Right ventricle myocardium inferior (tissue), 1 donor: ENCODE measurements around the gene SORCS2. TPM values are rescaled to one million over a fixed set of nuclear protein-coding genes. Genes with fewer than 3 reads are reported as not detected.
A peak's percentile ranks its signal among the peaks of the same experiment; 100 is the strongest.

ENCODE experiments used
- ATAC-seq: fragments of 200-7000 bp; cut with Tn5 transposase; one replicate; pipeline ENCODE4 v1.9.1; 2020; ENCODE audit warnings: mild to moderate bottlenecking, moderate library complexity
- DNase-seq: peaks from one replicate; pipeline ENCODE4 v3.0.0; 2021; ENCODE audit errors: missing footprints
- intact Hi-C: fragments of 100-400 bp; cut with DNase I; formaldehyde crosslinking; loops from one replicate; pipeline ENCODE4 v1.11.0; 2022
- total RNA-seq: library from RNA; stranded (reverse); fragmentation: NEBNext Ultra II Directional; extraction: Animal tissue kit (Norgen Biotek cat#: 25700); gene quantifications from one replicate; pipeline ENCODE4 v1.2.1, GENCODE V29; 2021
- donor health status: DM: no; HTN: yes; CAD: no; lungs with severe emphysema.

Gene SORCS2
- total RNA-seq, 1 donor from 2014 or later = 1.1 TPM

GRCh38 chr4:7425591-7426468, 233.5 kb downstream of the SORCS2 start:
- no peak for ATAC-seq
- intact Hi-C loops = no loop called here
- peak; percentile 63 for DNase-seq

DNA sequence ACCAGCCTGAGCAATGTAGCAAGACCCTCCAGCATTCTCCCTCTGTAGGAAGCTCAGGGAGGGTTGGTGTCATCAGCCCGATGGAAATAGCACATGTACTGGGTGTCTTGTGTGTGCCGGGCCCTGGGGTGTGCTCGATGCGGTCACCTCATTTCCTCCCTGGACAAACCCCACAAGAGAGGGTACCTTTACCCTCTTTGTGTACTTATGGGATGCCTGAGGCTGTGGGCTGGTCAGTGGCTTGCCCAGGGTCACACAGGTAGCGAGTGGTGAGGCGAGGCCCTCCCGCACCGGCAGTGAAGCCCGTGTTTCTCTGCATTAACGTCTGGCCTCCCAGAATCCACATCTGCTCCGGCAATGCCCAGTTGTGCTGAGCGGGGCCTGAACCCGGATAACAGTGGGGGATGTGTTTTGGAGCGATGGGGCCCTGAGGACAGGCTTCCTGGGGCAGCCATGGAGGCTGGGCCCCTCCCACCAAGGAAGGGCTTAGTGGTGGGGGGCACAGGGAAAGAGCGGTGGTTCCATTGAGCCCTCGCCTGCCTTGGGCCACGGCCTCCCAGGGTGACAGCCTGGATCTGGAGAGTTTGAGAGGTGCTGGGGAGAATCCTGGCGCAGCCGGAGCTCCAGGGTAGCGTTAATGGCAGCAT, 234.3 kb downstream of the SORCS2 start:
- intact Hi-C loops = no loop called here
- ATAC-seq = no peak
- peak; percentile 51 for DNase-seq

DNA sequence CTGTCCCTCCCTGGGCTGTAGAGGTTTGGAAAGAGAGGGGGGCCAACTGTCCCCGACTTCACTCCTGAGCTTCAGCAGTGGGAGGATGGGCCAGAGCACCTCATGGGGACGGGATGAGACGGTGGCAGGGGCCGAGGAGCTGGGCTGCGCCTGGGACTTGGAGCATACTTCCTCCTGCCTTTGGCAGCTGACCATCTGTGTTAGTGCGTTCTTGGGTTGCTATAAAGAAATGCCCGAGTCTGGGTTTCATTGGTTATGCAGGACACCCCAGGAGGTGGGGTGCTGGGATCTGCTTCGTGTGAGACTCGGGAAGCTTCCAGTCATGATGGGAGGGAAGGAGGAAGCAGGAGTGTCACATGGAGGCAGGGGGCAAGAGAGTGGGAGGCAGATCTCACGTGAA, 235.0 kb downstream of the SORCS2 start:
- peak; percentile 44 for DNase-seq
- no peak for ATAC-seq
- intact Hi-C loops = no loop called here

DNA sequence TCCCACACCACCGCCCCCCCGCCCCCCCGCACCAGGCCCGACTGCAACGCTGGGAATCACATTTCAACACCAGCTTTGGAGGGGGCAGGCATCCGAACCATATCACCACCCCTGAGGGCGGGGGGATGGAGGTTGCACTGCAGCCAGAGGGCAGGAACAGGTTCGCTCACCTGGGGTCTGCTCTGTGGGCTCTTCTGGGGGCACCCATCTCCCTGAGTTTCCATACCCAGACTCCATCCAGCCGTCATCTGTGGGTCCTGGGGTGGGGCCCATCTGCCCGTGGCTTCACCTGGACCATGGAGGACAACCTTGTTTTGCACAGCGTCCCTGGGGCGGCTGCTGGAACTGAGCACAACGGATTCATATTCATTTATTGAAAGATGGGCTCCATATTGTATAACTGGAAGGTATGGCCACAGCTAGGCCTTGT, 235.5 kb downstream of the SORCS2 start:
- peak; percentile 54 for DNase-seq
- intact Hi-C loops = no loop called here
- no peak for ATAC-seq

GRCh38 chr4:7428261-7429068, 236.1 kb downstream of the SORCS2 start:
- ATAC-seq = no peak
- intact Hi-C loops = no loop called here
- peak; percentile 17 for DNase-seq

- ATAC-seq = no peak
- peak; percentile 54 for DNase-seq
- intact Hi-C loops = no loop called here
These were observed 236.7 kb downstream of the SORCS2 start for GRCh38 chr4:7429069-7429416.

GRCh38 chr4:7429601-7430078, 237.3 kb downstream of the SORCS2 start:
- intact Hi-C loops = no loop called here
- DNase-seq (peak; percentile 54), ATAC-seq (no peak)

DNA sequence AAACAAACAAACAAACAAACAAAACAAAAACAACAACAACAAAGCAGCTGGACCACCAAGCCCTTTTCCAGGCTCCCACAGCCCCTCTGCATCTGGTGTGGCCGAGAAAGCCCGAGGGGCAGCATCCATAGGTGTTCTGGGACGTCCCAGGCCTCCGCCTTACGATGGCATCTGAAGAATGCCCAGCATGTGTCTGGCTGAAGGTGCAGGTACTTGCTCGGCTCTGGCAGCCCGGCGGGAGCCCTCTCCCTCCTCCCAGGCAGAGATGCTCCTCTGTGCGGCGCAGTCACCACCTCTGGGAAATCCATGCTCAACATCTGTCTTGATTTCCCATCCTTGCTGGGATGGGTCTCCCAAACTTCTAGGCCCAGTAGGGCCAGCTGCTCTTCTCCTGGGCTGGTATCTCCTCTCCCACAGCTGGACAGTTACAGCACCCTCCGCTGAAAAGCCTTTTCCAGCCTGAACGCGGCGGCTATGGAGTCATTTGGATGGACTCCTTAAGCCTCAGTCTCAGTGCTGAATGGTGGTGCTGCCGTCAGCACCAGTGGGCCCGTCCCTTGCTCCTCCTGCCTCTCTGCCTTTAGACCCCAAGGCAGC, 238.1 kb downstream of the SORCS2 start:
- ATAC-seq (no peak), DNase-seq (no peak)
- intact Hi-C loops = no loop called here

DNA sequence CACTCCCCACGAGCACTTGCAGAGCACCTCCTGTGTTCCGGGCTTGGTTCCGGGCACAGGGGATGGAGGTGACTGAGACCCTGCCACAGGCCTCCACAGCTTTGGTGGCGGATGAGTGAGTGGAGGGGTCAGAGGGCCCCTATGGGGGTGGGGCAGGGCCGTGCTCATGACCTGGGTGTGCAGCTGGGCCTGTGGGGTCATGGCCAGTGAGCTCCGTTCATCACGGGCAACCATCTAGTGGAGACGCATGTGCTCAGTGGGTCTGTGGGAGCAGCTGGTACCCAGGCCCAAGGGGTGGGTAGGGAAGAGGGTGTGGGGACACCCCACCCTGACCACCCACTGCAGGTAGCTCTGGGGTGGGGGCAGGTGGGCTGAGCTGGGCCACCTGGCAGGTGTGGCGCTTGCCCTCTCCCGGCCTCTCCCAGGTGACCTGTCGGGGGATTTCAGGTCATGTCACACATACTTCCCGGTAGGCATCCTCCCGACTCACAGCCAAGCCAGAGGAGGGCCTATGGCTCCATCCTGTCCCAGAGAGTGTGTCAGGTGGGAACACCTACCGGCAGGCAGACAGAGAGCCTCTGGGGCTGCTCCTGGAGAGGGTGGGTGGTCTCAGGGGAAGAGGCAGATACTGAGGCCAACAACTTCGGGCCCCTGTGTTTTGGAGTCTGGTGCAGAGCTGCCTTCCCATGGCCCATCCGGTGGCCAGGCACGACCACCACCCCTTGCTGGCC, 238.8 kb downstream of the SORCS2 start:
- DNase-seq (no peak), ATAC-seq (no peak)
- intact Hi-C loops = no loop called here

DNA sequence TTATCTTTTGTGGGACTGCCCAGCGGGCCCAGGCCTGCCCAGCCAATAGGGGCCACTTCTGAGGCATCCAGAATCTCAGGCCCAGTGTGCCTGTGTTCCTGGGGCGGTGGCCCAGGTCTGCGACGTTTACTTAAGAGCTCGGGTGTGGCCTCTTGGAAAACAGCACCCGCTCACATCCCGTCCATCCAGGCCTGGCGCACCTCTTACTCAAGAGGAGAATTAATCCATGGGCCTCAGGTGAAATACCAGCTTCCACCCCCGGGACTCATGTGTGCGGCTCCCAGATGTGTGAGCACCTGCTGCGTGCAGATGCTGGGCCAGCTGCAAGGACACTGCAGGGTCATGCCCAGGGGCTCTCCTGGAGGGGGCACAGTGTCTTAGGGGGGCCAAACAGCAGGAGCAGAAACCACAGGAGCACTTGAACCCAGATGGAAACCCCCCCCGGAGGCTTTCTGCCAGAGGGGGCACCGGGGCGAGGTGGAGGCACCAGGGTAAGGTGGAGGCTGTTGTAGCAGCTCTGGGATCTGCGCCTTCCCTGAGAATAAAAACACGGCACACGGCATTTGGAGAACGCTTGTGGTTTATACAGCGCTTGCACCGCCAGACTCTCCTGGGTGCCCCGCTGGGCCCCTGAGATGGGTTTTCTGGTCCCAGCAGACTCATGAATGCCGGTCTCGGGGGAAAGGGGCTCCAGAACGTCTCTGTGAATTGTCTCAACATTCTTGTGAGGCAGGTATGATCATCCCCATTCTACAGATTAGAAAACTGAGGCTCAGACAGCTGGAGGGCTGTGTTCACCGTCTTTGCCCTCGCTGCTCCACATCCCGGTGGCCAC, 239.6 kb downstream of the SORCS2 start:
- DNase-seq (no peak), ATAC-seq (no peak)
- intact Hi-C loops = no loop called here

GRCh38 chr4:7432531-7433375, 240.4 kb downstream of the SORCS2 start:
- ATAC-seq (no peak), DNase-seq (no peak)
- intact Hi-C loops = no loop called here

- ATAC-seq (no peak), DNase-seq (peak; percentile 41)
- intact Hi-C loops = no loop called here
These were observed 241.2 kb downstream of the SORCS2 start for GRCh38 chr4:7433376-7434140.

- DNase-seq (peak; percentile 67), ATAC-seq (no peak)
- intact Hi-C loops = no loop called here
These were observed 241.9 kb downstream of the SORCS2 start for GRCh38 chr4:7434141-7434765.

DNA sequence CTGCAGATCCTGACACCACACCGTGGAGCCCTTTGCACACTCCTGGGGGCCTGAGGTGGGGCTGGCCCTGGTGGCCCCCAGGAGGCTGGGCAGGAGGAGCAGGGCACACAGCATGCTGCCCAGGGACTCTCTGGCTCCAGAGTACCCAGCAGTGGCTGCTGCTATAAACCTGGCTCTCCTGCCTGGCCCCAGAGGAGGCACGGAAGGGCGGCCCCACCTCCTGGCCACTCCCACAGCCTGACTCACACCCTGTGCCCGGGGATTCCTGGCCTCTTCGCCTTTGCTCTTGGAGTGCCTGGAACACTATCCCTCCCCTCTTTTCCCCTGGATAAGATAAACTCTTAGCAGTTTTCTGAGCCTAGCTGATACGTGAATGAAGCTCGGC, 242.4 kb downstream of the SORCS2 start, which contains the start of gene PSAPL1:
TSS of gene PSAPL1 (minus strand) at position 165 of the 385 bp plus-strand sequence. CDS start at position 114, 51 bp downstream.
- intact Hi-C loops = no loop called here
- peak; percentile 76 for ATAC-seq
- DNase-seq = no peak

GRCh38 chr4:7435471-7436061, 243.2 kb downstream of the SORCS2 start:
- no peak for ATAC-seq
- no peak for DNase-seq
- intact Hi-C loops = no loop called here
